ENCODE measurements around the gene BEGAIN. TPM values are rescaled to one million over a fixed set of nuclear protein-coding genes. Genes with fewer than 3 reads are reported as not detected.

The BEGAIN gene
- total and polyA plus RNA-seq, 2 donors (not counting 3 experiments of a cell fraction or from before 2014, with no cell fraction given), result 0.49 TPM; not detected in 1

DNA sequence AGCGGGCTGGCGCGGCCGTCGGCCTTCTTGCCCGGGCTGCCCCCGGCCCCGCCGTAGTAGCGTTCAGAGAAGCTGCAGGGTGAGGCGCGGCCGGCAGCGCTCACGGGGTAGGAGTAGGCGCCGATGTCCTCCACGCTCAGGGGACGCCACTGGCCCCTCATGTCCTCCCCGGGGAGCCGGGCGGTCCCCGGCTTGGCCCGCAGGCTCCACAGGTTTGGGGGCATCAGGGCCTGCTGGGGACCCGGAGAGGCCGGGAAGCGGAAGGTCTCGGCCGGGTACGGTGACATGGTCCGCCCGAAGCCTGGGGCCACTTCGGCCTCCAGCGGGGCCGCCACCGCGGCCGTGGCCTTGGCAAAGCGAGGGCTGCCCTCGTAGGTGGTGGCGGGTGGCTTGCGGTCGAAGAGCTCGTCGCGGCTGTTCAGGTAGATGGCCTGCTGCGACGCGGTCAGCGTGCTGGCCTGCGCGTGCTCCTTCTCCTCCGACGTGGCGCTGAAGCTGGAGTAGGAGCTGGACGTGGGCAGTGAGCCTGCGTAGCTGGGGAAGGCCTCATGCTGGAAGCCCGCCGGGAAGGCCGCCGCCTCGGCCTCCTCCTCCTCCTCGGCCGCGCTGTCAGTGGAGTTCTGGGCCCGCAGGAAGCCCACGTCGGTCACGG, 48.7 kb downstream of the BEGAIN start:
- intact Hi-C loops (cut with micrococcal nuclease) (no loop called here), dilution Hi-C loops (cut with MboI; ENCODE audit: extremely low pct_ligation_motif_present, low sequenced_read_pairs) (no loop called here)
- ChIA-PET CTCF (no interaction called here), POLR2A (no interaction called here)
- no peak overlapping the region for H2AFZ ChIP-seq (ENCODE audit: low read depth, low read length)
- H3K4me2 ChIP-seq (ENCODE audit: insufficient read depth, low read length), result no peak overlapping the region
- TF ChIP-seq JUN (IDR thresholded peaks at IDR 0.05; ENCODE audit: borderline replicate concordance, insufficient read depth, insufficient read length, low read depth) (no peak), POLR2AphosphoS5 (IDR thresholded peaks at IDR 0.05; ENCODE audit: insufficient read depth, low read depth, low read length) (no peak), FOS (IDR thresholded peaks at IDR 0.05; ENCODE audit: borderline replicate concordance, insufficient read depth, low read length) (no peak), CTCF (IDR thresholded peaks at IDR 0.05; ENCODE audit: extremely low read depth in 1 of 2, insufficient read depth in 1 of 2, low read depth in 1 of 2, low read length in 2 of 2) (no peak), MYC (IDR thresholded peaks at IDR 0.05; ENCODE audit: low read depth, low read length) (no peak), EZH2 (IDR thresholded peaks at IDR 0.05; ENCODE audit: borderline replicate concordance, low read depth, low read length, severe bottlenecking) (no peak), POLR2A (IDR thresholded peaks at IDR 0.05; ENCODE audit: low read depth, low read length) (no peak), GATA2 (IDR thresholded peaks at IDR 0.05; ENCODE audit: insufficient read depth, insufficient read length, low read depth, low read length) (no peak)
- TF ChIP-seq, protein P1, sequence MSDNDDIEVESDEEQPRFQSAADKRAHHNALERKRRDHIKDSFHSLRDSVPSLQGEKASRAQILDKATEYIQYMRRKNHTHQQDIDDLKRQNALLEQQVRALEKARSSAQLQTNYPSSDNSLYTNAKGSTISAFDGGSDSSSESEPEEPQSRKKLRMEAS (IDR thresholded peaks at IDR 0.05; ENCODE audit: insufficient read depth, insufficient read length), result no peak
- no peak overlapping the region for H3K9ac ChIP-seq (replicated peaks; ENCODE audit: extremely low read depth, insufficient read depth, low read length)
- H3K4me3 ChIP-seq (replicated peaks in 1 of 3; ENCODE audit: insufficient read depth in 1 of 3, low read depth in 1 of 3, low read length in 3 of 3), result no peak overlapping the region
- H3K9me3 ChIP-seq (replicated peaks; ENCODE audit: control insufficient read depth, insufficient read depth, low read length), result no peaks in the 10 kb centered on the region
- no peak overlapping the region for H3K27ac ChIP-seq (ENCODE audit: insufficient read depth, low read depth, low read length)
- H3K79me2 ChIP-seq (ENCODE audit: control insufficient read depth, insufficient read depth, low read length), result no peaks in the 10 kb centered on the region
- no peaks in the 10 kb centered on the region for H4K20me1 ChIP-seq (replicated peaks; ENCODE audit: control insufficient read depth, extremely low read depth, insufficient read depth, low read length)
- H3K4me1 ChIP-seq (ENCODE audit: control insufficient read depth, extremely low read depth, insufficient read depth, low read length), result no peaks in the 10 kb centered on the region
- FAIRE-seq, result no peak
- no TSS peak for BruUV-seq (replicated peaks)
- DNase-seq (ENCODE audit: low read depth, low spot score), result no peak
- no peaks in the 10 kb centered on the region for H3K27me3 ChIP-seq (ENCODE audit: control insufficient read depth in 2 of 2, insufficient read depth in 2 of 2, low read length in 2 of 2)
- H3K36me3 ChIP-seq (ENCODE audit: control insufficient read depth in 2 of 2, extremely low read depth in 1 of 2, insufficient read depth in 2 of 2, low read length in 2 of 2), result no peaks in the 10 kb centered on the region
- no peaks in the 10 kb centered on the region for H3K9me1 ChIP-seq (replicated peaks; ENCODE audit: control insufficient read depth, extremely low read depth, insufficient read depth, low read length)
